ENCODE results near the gene BRI3.
"Not testable (repeated sequence)": the region's sequence is repeated elsewhere in the genome, so short reads cannot be mapped to it uniquely, and the experiment has no call there.

The BRI3 gene

GRCh38 chr7:98305951-98306535, 24.6 kb downstream of the BRI3 start:
- no peak for TF ChIP-seq CTCF (IDR thresholded peaks at IDR 0.05; ENCODE audit: control insufficient read depth, insufficient read depth, low read depth, low read length, missing control alignments)
- H3K4me3 ChIP-seq (ENCODE audit: control insufficient read depth, low read depth, low read length): no peak overlapping the region

GRCh38 chr7:98307971-98308466, 26.5 kb downstream of the BRI3 start:
- H3K4me3 ChIP-seq (ENCODE audit: control insufficient read depth, low read depth, low read length): no peak overlapping the region
- DNase-seq (ENCODE audit: low read depth): no peak
- no peak for TF ChIP-seq CTCF (IDR thresholded peaks at IDR 0.05; ENCODE audit: control insufficient read depth, insufficient read depth, low read depth, low read length, missing control alignments)

More at GRCh38 chr7:98305951-98306535, 24.6 kb downstream of the BRI3 start:
- DNase-seq (ENCODE audit: low read depth): no peak

GRCh38 chr7:98309566-98309965, 28.1 kb downstream of the BRI3 start:
- DNase-seq (ENCODE audit: low read depth): no peak
- TF ChIP-seq CTCF (IDR thresholded peaks at IDR 0.05; ENCODE audit: control insufficient read depth, insufficient read depth, low read depth, low read length, missing control alignments): no peak
- H3K4me3 ChIP-seq (ENCODE audit: control insufficient read depth, low read depth, low read length): no peak overlapping the region

GRCh38 chr7:98312201-98312600, 30.7 kb downstream of the BRI3 start:
- no peak overlapping the region for H3K4me3 ChIP-seq (ENCODE audit: control insufficient read depth, low read depth, low read length)
- DNase-seq (ENCODE audit: low read depth): no peak
- TF ChIP-seq CTCF (IDR thresholded peaks at IDR 0.05; ENCODE audit: control insufficient read depth, insufficient read depth, low read depth, low read length, missing control alignments): no peak

- no peak for DNase-seq (ENCODE audit: low read depth)
- no peak overlapping the region for H3K4me3 ChIP-seq (ENCODE audit: control insufficient read depth, low read depth, low read length)
- no peak for TF ChIP-seq CTCF (IDR thresholded peaks at IDR 0.05; ENCODE audit: control insufficient read depth, insufficient read depth, low read depth, low read length, missing control alignments)
Measured at GRCh38 chr7:98314469-98314868, 33.0 kb downstream of the BRI3 start.

GRCh38 chr7:98315318-98315993, 34.0 kb downstream of the BRI3 start:
- no peak for DNase-seq (ENCODE audit: low read depth)
- no peak overlapping the region for H3K4me3 ChIP-seq (ENCODE audit: control insufficient read depth, low read depth, low read length)
- TF ChIP-seq CTCF (IDR thresholded peaks at IDR 0.05; ENCODE audit: control insufficient read depth, insufficient read depth, low read depth, low read length, missing control alignments): no peak

- H3K4me3 ChIP-seq (ENCODE audit: control insufficient read depth, low read depth, low read length); DNase-seq (ENCODE audit: low read depth): not testable (repeated sequence)
Measured at GRCh38 chr7:98315994-98316527, 34.6 kb downstream of the BRI3 start.

Data from AG09309 (cell line).